HAP-1 (cell line): ENCODE data around the gene NUP210.
A peak's percentile ranks its signal among the peaks of the same experiment; 100 is the strongest.

ENCODE experiments used
- DNase-seq, 2 experiments: peaks; one replicate each; pipeline ENCODE4 v3.0.0-alpha.2; 2016 to 2020; ENCODE audit warnings: low spot score in 2 of 2
- H3K27me3 ChIP-seq: fragments of 250-450 bp; sonication (Bioruptor Pico); 2 replicates; pipeline ENCODE4 v1.5.1; 2020; ENCODE audit warnings: low read depth, mild to moderate bottlenecking, moderate library complexity
- H3K36me3 ChIP-seq: fragments of 250-450 bp; sonication (Bioruptor Pico); replicated peaks from 2 replicates; pipeline ENCODE4 v1.5.1; 2020; ENCODE audit warnings: mild to moderate bottlenecking
- H3K4me1 ChIP-seq: fragments of 250-450 bp; sonication (Bioruptor Pico); 2 replicates; pipeline ENCODE4 v1.5.1; 2020; ENCODE audit warnings: mild to moderate bottlenecking
- H3K4me3 ChIP-seq: fragments of 250-450 bp; sonication (Bioruptor Pico); 2 replicates; pipeline ENCODE4 v1.5.1; 2020; ENCODE audit warnings: mild to moderate bottlenecking, moderate library complexity
- H3K9me3 ChIP-seq: fragments of 250-450 bp; sonication (Bioruptor Pico); 2 replicates; pipeline ENCODE4 v1.5.1; 2020; ENCODE audit warnings: mild to moderate bottlenecking, moderate library complexity
- in situ Hi-C: fragments of 300-500 bp; cut with MboI; formaldehyde crosslinking; loops from 3 replicates; pipeline ENCODE4 v1.14.3; 2020; ENCODE audit warnings: low sequenced_read_pairs, inconsistent platforms, mixed read lengths

Gene NUP210

GRCh38 chr3:13424865-13425617 is 4.9 kb upstream of the NUP210 start:
- in situ Hi-C loops, result no loop called here
- Histone ChIP-seq H3K4me1 (peaks cover 21% of the 10 kb centered on the region), H3K9me3 (no peaks in the 10 kb centered on the region), H3K4me3 (no peak overlapping the region), H3K27me3 (no peaks in the 10 kb centered on the region), H3K36me3 (no peaks in the 10 kb centered on the region)
- no peak for DNase-seq

GRCh38 chr3:13424141-13424844 is 4.2 kb upstream of the NUP210 start:
- H3K27me3 ChIP-seq, result no peaks in the 10 kb centered on the region
- peaks cover 14% of the 10 kb centered on the region for H3K4me1 ChIP-seq
- no peak for DNase-seq
- no peak overlapping the region for H3K4me3 ChIP-seq
- in situ Hi-C loops, result no loop called here
- no peaks in the 10 kb centered on the region for H3K36me3 ChIP-seq
- H3K9me3 ChIP-seq, result no peaks in the 10 kb centered on the region

- in situ Hi-C loops, result no loop called here
- Histone ChIP-seq H3K27me3 (no peaks in the 10 kb centered on the region), H3K4me1 (peaks cover 23% of the 10 kb centered on the region), H3K4me3 (peak overlapping the region; percentile 35), H3K36me3 (peaks cover 21% of the 10 kb centered on the region), H3K9me3 (no peaks in the 10 kb centered on the region)
- no peak for DNase-seq
Observed at GRCh38 chr3:13420831-13421765, 976 bp upstream of the NUP210 start.

- H3K27me3 ChIP-seq, result no peaks in the 10 kb centered on the region
- peak in 1 of 2 experiments; percentile 49 for DNase-seq
- H3K4me1 ChIP-seq, result peaks cover 23% of the 10 kb centered on the region
- H3K4me3 ChIP-seq, result peak overlapping the region; percentile 54
- in situ Hi-C loops, result no loop called here
- no peaks in the 10 kb centered on the region for H3K9me3 ChIP-seq
- H3K36me3 ChIP-seq, result peaks cover 27% of the 10 kb centered on the region
Observed at GRCh38 chr3:13419505-13420044, 547 bp downstream of the NUP210 start.

GRCh38 chr3:13417166-13417947 is 2.8 kb downstream of the NUP210 start:
- no peak for DNase-seq
- H3K4me3 ChIP-seq, result no peak overlapping the region; the same call in 1 of the 2 replicates
- H3K4me1 ChIP-seq, result peaks cover 23% of the 10 kb centered on the region
- in situ Hi-C loops, result no loop called here
- H3K27me3 ChIP-seq, result no peaks in the 10 kb centered on the region
- peaks cover 27% of the 10 kb centered on the region for H3K36me3 ChIP-seq
- H3K9me3 ChIP-seq, result no peaks in the 10 kb centered on the region

- in situ Hi-C loops, result no loop called here
- H3K4me1 ChIP-seq, result peaks cover 28% of the 10 kb centered on the region
Observed at GRCh38 chr3:13415997-13416793, 3.9 kb downstream of the NUP210 start.

GRCh38 chr3:13415236-13415986 is 4.7 kb downstream of the NUP210 start:
- H3K27me3 ChIP-seq, result no peaks in the 10 kb centered on the region
- no peaks in the 10 kb centered on the region for H3K9me3 ChIP-seq
- no peak for DNase-seq
- no peak overlapping the region for H3K4me3 ChIP-seq
- peaks cover 27% of the 10 kb centered on the region for H3K36me3 ChIP-seq
- in situ Hi-C loops, result no loop called here
- H3K4me1 ChIP-seq, result peaks cover 25% of the 10 kb centered on the region

More at GRCh38 chr3:13415997-13416793, 3.9 kb downstream of the NUP210 start:
- H3K4me3 ChIP-seq, result no peak overlapping the region
- DNase-seq, result peak in 1 of 2 experiments; percentile 46
- H3K36me3 ChIP-seq, result peaks cover 27% of the 10 kb centered on the region
- no peaks in the 10 kb centered on the region for H3K27me3 ChIP-seq
- H3K9me3 ChIP-seq, result no peaks in the 10 kb centered on the region

GRCh38 chr3:13414040-13414729 is 5.9 kb downstream of the NUP210 start:
- DNase-seq, result no peak
- in situ Hi-C loops, result no loop called here
- peaks cover 24% of the 10 kb centered on the region for H3K4me1 ChIP-seq
- H3K27me3 ChIP-seq, result no peaks in the 10 kb centered on the region
- H3K4me3 ChIP-seq, result no peak overlapping the region
- H3K9me3 ChIP-seq, result no peaks in the 10 kb centered on the region
- peaks cover 27% of the 10 kb centered on the region for H3K36me3 ChIP-seq

- no peaks in the 10 kb centered on the region for H3K9me3 ChIP-seq
- peaks cover 8% of the 10 kb centered on the region for H3K36me3 ChIP-seq
- no peak overlapping the region for H3K4me3 ChIP-seq
- in situ Hi-C loops, result no loop called here
- peaks cover 8% of the 10 kb centered on the region for H3K4me1 ChIP-seq
- no peak for DNase-seq
- no peaks in the 10 kb centered on the region for H3K27me3 ChIP-seq
Observed at GRCh38 chr3:13411186-13411860, 8.8 kb downstream of the NUP210 start.

- in situ Hi-C loops, result no loop called here
- DNase-seq, result no peak
- H3K4me1 ChIP-seq, result peaks cover 16% of the 10 kb centered on the region
- no peaks in the 10 kb centered on the region; the same call in none of the 2 replicates for H3K36me3 ChIP-seq
- H3K4me3 ChIP-seq, result no peak overlapping the region
- H3K9me3 ChIP-seq, result no peaks in the 10 kb centered on the region
- H3K27me3 ChIP-seq, result no peaks in the 10 kb centered on the region
Observed at GRCh38 chr3:13408890-13409289, 11.2 kb downstream of the NUP210 start.

GRCh38 chr3:13407926-13408325 is 12.2 kb downstream of the NUP210 start:
- H3K4me3 ChIP-seq, result no peak overlapping the region
- in situ Hi-C loops, result no loop called here

More at GRCh38 chr3:13407926-13408325, 12.2 kb downstream of the NUP210 start:
- H3K4me1 ChIP-seq, result peaks cover 16% of the 10 kb centered on the region
- H3K36me3 ChIP-seq, result no peaks in the 10 kb centered on the region; the same call in none of the 2 replicates
- H3K27me3 ChIP-seq, result no peaks in the 10 kb centered on the region
- no peak for DNase-seq
- H3K9me3 ChIP-seq, result no peaks in the 10 kb centered on the region
